IMR-90 (cell line): Measurements from ENCODE around the gene CHD9. TPM values are rescaled to one million over a fixed set of nuclear protein-coding genes. Genes with fewer than 3 reads are reported as not detected.

Source experiments
- ATAC-seq: fragments of 200-7000 bp; cut with Tn5 transposase; 2 replicates; pipeline ENCODE4 v1.9.1; 2020; ENCODE audit warnings: low read depth, mild to moderate bottlenecking, moderate library complexity
- BruUV-seq: library from RNA; stranded (reverse); fragments of 400-500 nt; replicated peaks from 2 replicates; lab custom pipeline; 2021; lab: Mats Ljungman, UMichigan
- CTCF ChIA-PET: fragments of 300-600 bp; formaldehyde crosslinking; extraction: SDS; loops from one replicate; lab custom pipeline; 2021; ENCODE audit warnings: antibody characterized with exemption; lab: Yijun Ruan, JAX
- POLR2A ChIA-PET: fragments of 300-600 bp; sonication (Branson Sonifier 250); formaldehyde crosslinking; loops from one replicate; lab custom pipeline; 2022; ENCODE audit warnings: antibody characterized with exemption; ENCODE audit not compliant: unreplicated experiment; lab: Charles Lee
- DNase-seq: peaks from one replicate; pipeline ENCODE4 v3.0.0; 2013
- H2AFZ ChIP-seq: replicated peaks from 2 replicates; pipeline ENCODE3; 2013; ENCODE audit warnings: low read length, mild to moderate bottlenecking; ENCODE audit not compliant: poor library complexity
- H2AK5ac ChIP-seq: 2 replicates; pipeline ENCODE4 v1.6.1; 2013; ENCODE audit warnings: low read depth, low read length, inconsistent platforms
- H2AK9ac ChIP-seq: replicated peaks from 2 replicates; pipeline ENCODE3; 2013; ENCODE audit warnings: mild to moderate bottlenecking, low read depth, low read length, moderate library complexity; ENCODE audit not compliant: poor library complexity
- H2BK120ac ChIP-seq: 2 replicates; pipeline ENCODE4 v1.6.1; 2013; ENCODE audit warnings: low read depth, low read length, inconsistent platforms
- H2BK15ac ChIP-seq: 3 replicates; pipeline ENCODE4 v1.6.1; 2013; ENCODE audit warnings: low read depth, low read length, inconsistent platforms
- H2BK20ac ChIP-seq: 2 replicates; pipeline ENCODE4 v1.6.1; 2013; ENCODE audit warnings: low read depth, mild to moderate bottlenecking, inconsistent platforms, low read length, moderate library complexity
- H2BK5ac ChIP-seq: 2 replicates; pipeline ENCODE4 v1.6.1; 2013; ENCODE audit warnings: mild to moderate bottlenecking, low read depth, low read length, inconsistent platforms; ENCODE audit not compliant: poor library complexity, severe bottlenecking
- H3K14ac ChIP-seq: replicated peaks from 2 replicates; pipeline ENCODE4 v1.6.1; 2013; ENCODE audit warnings: low read depth, low read length, inconsistent platforms
- H3K18ac ChIP-seq: 2 replicates; pipeline ENCODE4 v1.6.1; 2013; ENCODE audit warnings: low read depth, low read length, control low read depth
- H3K23ac ChIP-seq: 2 replicates; pipeline ENCODE4 v1.6.1; 2013; ENCODE audit warnings: low read depth, low read length, inconsistent platforms
- H3K27ac ChIP-seq: 2 replicates; pipeline ENCODE4 v1.5.1; 2013; ENCODE audit warnings: mild to moderate bottlenecking, control low read depth, low read length; ENCODE audit not compliant: insufficient read depth
- H3K27me3 ChIP-seq: 2 replicates; pipeline ENCODE4 v1.6.1; 2013; ENCODE audit warnings: low read length; ENCODE audit not compliant: control insufficient read depth, insufficient read depth
- H3K36me3 ChIP-seq: 2 replicates; pipeline ENCODE4 v1.6.1; 2013; ENCODE audit warnings: low read length, mixed read lengths; ENCODE audit not compliant: control insufficient read depth, insufficient read depth
- H3K4ac ChIP-seq: 2 replicates; pipeline ENCODE4 v1.6.1; 2013; ENCODE audit warnings: low read depth, low read length, inconsistent platforms
- H3K4me1 ChIP-seq: 2 replicates; pipeline ENCODE4 v1.6.1; 2013; ENCODE audit warnings: low read length, mixed read lengths; ENCODE audit not compliant: control insufficient read depth, insufficient read depth
- H3K4me2 ChIP-seq: 2 replicates; pipeline ENCODE4 v1.6.1; 2013; ENCODE audit warnings: low read depth, mild to moderate bottlenecking, control low read depth, low read length, moderate library complexity
- H3K4me3 ChIP-seq: 2 replicates; pipeline ENCODE4 v1.5.1; 2013; ENCODE audit warnings: low read depth, mild to moderate bottlenecking, control low read depth, low read length, moderate library complexity; ENCODE audit not compliant: insufficient read depth
- H3K56ac ChIP-seq: 2 replicates; pipeline ENCODE4 v1.6.1; 2013; ENCODE audit warnings: low read length, inconsistent platforms; ENCODE audit not compliant: insufficient read depth; ENCODE audit errors: extremely low read depth
- H3K79me1 ChIP-seq, 2 experiments: 2 replicates each; pipeline ENCODE4 v1.6.1; 2013; ENCODE audit warnings: low read length in 2 of 2, inconsistent platforms in 1 of 2, low read depth in 1 of 2
- H3K9ac ChIP-seq: 2 replicates; pipeline ENCODE4 v1.6.1; 2013; ENCODE audit warnings: low read depth, low read length, control low read depth
- H3K9me1 ChIP-seq: 2 replicates; pipeline ENCODE4 v1.6.1; 2013; ENCODE audit warnings: low read length, inconsistent platforms; ENCODE audit not compliant: insufficient read depth
- H3K9me3 ChIP-seq: 2 replicates; pipeline ENCODE4 v1.6.1; 2013; ENCODE audit warnings: low read length; ENCODE audit not compliant: control insufficient read depth, insufficient read depth
- H4K20me1 ChIP-seq: 2 replicates; pipeline ENCODE4 v1.6.1; 2013; ENCODE audit warnings: low read length, inconsistent platforms; ENCODE audit not compliant: insufficient read depth
- H4K5ac ChIP-seq: 2 replicates; pipeline ENCODE4 v1.6.1; 2013; ENCODE audit warnings: mild to moderate bottlenecking, low read depth, low read length, control low read depth
- H4K8ac ChIP-seq, 2 experiments: 2 replicates each; pipeline ENCODE4 v1.6.1; 2013; ENCODE audit warnings: low read depth in 2 of 2, low read length in 2 of 2, control low read depth in 1 of 2, inconsistent platforms in 1 of 2
- H4K91ac ChIP-seq: 2 replicates; pipeline ENCODE4 v1.6.1; 2013; ENCODE audit warnings: low read depth, low read length, inconsistent platforms; ENCODE audit not compliant: insufficient read depth
- BHLHE40 ChIP-seq: fragments of 150-350 bp; IDR thresholded peaks from 2 replicates; pipeline ENCODE4 v1.6.1; 2016; ENCODE audit warnings: mild to moderate bottlenecking, low read depth, low read length
- CEBPB ChIP-seq: IDR thresholded peaks from 2 replicates; pipeline ENCODE4 v1.6.1; 2012; ENCODE audit warnings: low read depth, low read length, improper control_type of control experiment
- CHD1 ChIP-seq: IDR thresholded peaks from 2 replicates; pipeline ENCODE4 v1.6.1; 2012; ENCODE audit warnings: low read depth, low read length, improper control_type of control experiment
- CTCF ChIP-seq: conservative IDR thresholded peaks from 2 replicates; pipeline ENCODE4 v1.5.1; 2012; ENCODE audit warnings: mild to moderate bottlenecking, low read depth, low read length, improper control_type of control experiment
- ELK1 ChIP-seq: fragments of 150-350 bp; IDR thresholded peaks from 2 replicates; pipeline ENCODE4 v1.6.1; 2016; ENCODE audit warnings: low read depth, mild to moderate bottlenecking, low read length, moderate library complexity, borderline replicate concordance
- FOS ChIP-seq: fragments of 150-350 bp; IDR thresholded peaks from 2 replicates; pipeline ENCODE4 v1.6.1; 2016; ENCODE audit warnings: low read depth, low read length
- MAFK ChIP-seq: IDR thresholded peaks from 2 replicates; pipeline ENCODE4 v1.6.1; 2012; ENCODE audit warnings: low read depth, low read length, improper control_type of control experiment
- MAZ ChIP-seq: IDR thresholded peaks from 2 replicates; pipeline ENCODE4 v1.6.1; 2012; ENCODE audit warnings: low read depth, mild to moderate bottlenecking, low read length, improper control_type of control experiment, moderate library complexity, borderline replicate concordance
- MXI1 ChIP-seq: IDR thresholded peaks from 2 replicates; pipeline ENCODE4 v1.6.1; 2012; ENCODE audit warnings: low read depth, mild to moderate bottlenecking, low read length, moderate library complexity, borderline replicate concordance
- NFE2L2 ChIP-seq: fragments of 150-350 bp; IDR thresholded peaks from 2 replicates; pipeline ENCODE4 v1.6.1; 2016; ENCODE audit warnings: low read depth, mild to moderate bottlenecking, low read length
- POLR2A ChIP-seq: IDR thresholded peaks from 2 replicates; pipeline ENCODE4 v1.6.1; 2012; ENCODE audit warnings: mild to moderate bottlenecking, low read depth, low read length
- RAD21 ChIP-seq: IDR thresholded peaks from 2 replicates; pipeline ENCODE4 v1.6.1; 2012; ENCODE audit warnings: low read length, improper control_type of control experiment
- RCOR1 ChIP-seq: IDR thresholded peaks from 2 replicates; pipeline ENCODE4 v1.6.1; 2012; ENCODE audit warnings: mild to moderate bottlenecking, low read length, improper control_type of control experiment; ENCODE audit not compliant: insufficient replicate concordance
- RFX5 ChIP-seq: IDR thresholded peaks from 2 replicates; pipeline ENCODE4 v1.8.0; 2012; ENCODE audit warnings: low read depth, mild to moderate bottlenecking, low read length, moderate library complexity
- SMC3 ChIP-seq: fragments of 150-350 bp; IDR thresholded peaks from 2 replicates; pipeline ENCODE4 v1.6.1; 2016; ENCODE audit warnings: low read depth, mild to moderate bottlenecking, antibody characterized with exemption, low read length, moderate library complexity
- USF2 ChIP-seq: fragments of 150-350 bp; IDR thresholded peaks from 2 replicates; pipeline ENCODE4 v1.6.1; 2017; ENCODE audit warnings: mild to moderate bottlenecking, antibody characterized with exemption, low read length, low read depth
- WGBS, 2 experiments: methylation state at CpG; one replicate each; pipeline versions ENCODE4 v1.1.5 to v1.1.7; 2013; ENCODE audit warnings: missing lambda C conversion rate in 2 of 2; ENCODE audit not compliant: insufficient read length in 1 of 2; ENCODE audit errors: extremely low coverage in 2 of 2; 5-methylcytosine and 5-hydroxymethylcytosine counted together
- dilution Hi-C: fragments of 300-500 bp; cut with HindIII; formaldehyde crosslinking; loops from one replicate; pipeline ENCODE4 v1.14.3; 2018; ENCODE audit warnings: low sequenced_read_pairs; ENCODE audit not compliant: unreplicated experiment
- in situ Hi-C: fragments of 300-500 bp; cut with MboI; formaldehyde crosslinking; loops from 3 replicates; pipeline ENCODE4 v1.14.3; 2019; ENCODE audit warnings: low sequenced_read_pairs, inconsistent platforms, mixed read lengths
- intact Hi-C: fragments of 100-400 bp; cut with micrococcal nuclease; formaldehyde crosslinking; loops from 2 replicates; pipeline ENCODE4 v1.10.0; 2022
- polyA plus RNA-seq, 3 experiments: library from polyadenylated mRNA; depleted of rRNA; stranded (reverse); fragments of >200 nt; gene quantifications; 2 replicates each; pipeline ENCODE4 v1.2.3, GENCODE V29; 2012; ENCODE audit warnings: low replicate concordance in 1 of 3
- total RNA-seq: library from RNA; depleted of rRNA; stranded (reverse); fragments of >200 nt; gene quantifications from 2 replicates; pipeline ENCODE4 v1.2.3, GENCODE V29; 2012

The CHD9 gene
- total and polyA plus RNA-seq, 2 of the 4 experiments (the other 2 are of a cell fraction): 9.1 to 48.8 TPM

- 71 to 80% methylated on average over 1 to 2 of the region's 5 CpGs for WGBS, 2 experiments
- ATAC-seq: no peak
- Histone ChIP-seq H3K9me1 (no peaks in the 10 kb centered on the region), H3K9me3 (no peaks in the 10 kb centered on the region), H2BK5ac (no peak overlapping the region), H3K4me3 (no peak overlapping the region), H3K4me2 (no peak overlapping the region), H4K5ac (no peak overlapping the region), H2AK5ac (no peak overlapping the region), H2BK120ac (no peak overlapping the region), H2AFZ (no peak overlapping the region), H4K91ac (no peak overlapping the region), H3K36me3 (no peaks in the 10 kb centered on the region), H3K18ac (no peak overlapping the region), H2AK9ac (no peak overlapping the region), H4K8ac (no peak overlapping the region), H4K20me1 (no peaks in the 10 kb centered on the region), H3K4me1 (peaks cover 7% of the 10 kb centered on the region), H3K79me1 (peaks cover 0 to 24% of the 10 kb centered on the region in 2 experiments; a peak in 3 of 4 replicates), H3K9ac (no peak overlapping the region), H2BK20ac (no peak overlapping the region), H2BK15ac (no peak overlapping the region), H3K27me3 (no peaks in the 10 kb centered on the region), H3K56ac (no peak overlapping the region), H3K23ac (no peak overlapping the region), H3K27ac (no peak overlapping the region), H3K14ac (no peak overlapping the region), H3K4ac (no peak overlapping the region)
- no peak for DNase-seq
- intact Hi-C loops (no loop called here), in situ Hi-C loops (loop anchor here (5.0 kb wide), 2 partner anchors 39 to 64 kb away; no protein-coding TSS in a partner anchor), dilution Hi-C loops (no loop called here)
- TF ChIP-seq MAZ (no peak), SMC3 (no peak), BHLHE40 (no peak), POLR2A (no peak), RAD21 (no peak), CTCF (no peak), MAFK (no peak), USF2 (no peak), MXI1 (no peak), CEBPB (no peak), FOS (no peak), RCOR1 (no peak), ELK1 (no peak), CHD1 (no peak), NFE2L2 (no peak), RFX5 (no peak)
- BruUV-seq: no TSS peak
- ChIA-PET POLR2A (no interaction called here), CTCF (no interaction called here)
Measured at GRCh38 chr16:53126390-53126789, 71.6 kb downstream of the CHD9 start.
